Muscle layer of duodenum (tissue), 2 donors: ENCODE data around the gene FAT1.

ENCODE experiments used
- H3K27ac ChIP-seq: one replicate; pipeline ENCODE4 v1.7.0; 2013; ENCODE audit warnings: mild to moderate bottlenecking, low read length
- H3K27me3 ChIP-seq: one replicate; pipeline ENCODE4 v1.7.0; 2013; ENCODE audit warnings: low read depth, mild to moderate bottlenecking, control low read depth, low read length
- H3K36me3 ChIP-seq, 2 donors: one replicate each; pipeline ENCODE4 v1.7.0; 2013; ENCODE audit warnings: low read length in 2 of 2, control low read depth in 1 of 2, mild to moderate bottlenecking in 1 of 2; ENCODE audit not compliant: insufficient read depth in 2 of 2, control insufficient read depth in 1 of 2
- H3K4me1 ChIP-seq, 2 donors: one replicate each; pipeline ENCODE4 v1.7.0; 2013; ENCODE audit warnings: low read length in 2 of 2, mild to moderate bottlenecking in 2 of 2, control low read depth in 1 of 2, moderate library complexity in 1 of 2; ENCODE audit not compliant: insufficient read depth in 2 of 2, control insufficient read depth in 1 of 2
- H3K4me3 ChIP-seq, 2 donors: one replicate each; pipeline ENCODE4 v1.7.0; 2013; ENCODE audit warnings: low read length in 2 of 2, low read depth in 1 of 2, mild to moderate bottlenecking in 1 of 2
- H3K9me3 ChIP-seq, 2 donors: one replicate each; pipeline ENCODE4 v1.7.0; 2013; ENCODE audit warnings: low read length in 2 of 2, control low read depth in 1 of 2, mild to moderate bottlenecking in 1 of 2; ENCODE audit not compliant: control insufficient read depth in 1 of 2
- donor health status: healthy.

FAT1 gene

DNA sequence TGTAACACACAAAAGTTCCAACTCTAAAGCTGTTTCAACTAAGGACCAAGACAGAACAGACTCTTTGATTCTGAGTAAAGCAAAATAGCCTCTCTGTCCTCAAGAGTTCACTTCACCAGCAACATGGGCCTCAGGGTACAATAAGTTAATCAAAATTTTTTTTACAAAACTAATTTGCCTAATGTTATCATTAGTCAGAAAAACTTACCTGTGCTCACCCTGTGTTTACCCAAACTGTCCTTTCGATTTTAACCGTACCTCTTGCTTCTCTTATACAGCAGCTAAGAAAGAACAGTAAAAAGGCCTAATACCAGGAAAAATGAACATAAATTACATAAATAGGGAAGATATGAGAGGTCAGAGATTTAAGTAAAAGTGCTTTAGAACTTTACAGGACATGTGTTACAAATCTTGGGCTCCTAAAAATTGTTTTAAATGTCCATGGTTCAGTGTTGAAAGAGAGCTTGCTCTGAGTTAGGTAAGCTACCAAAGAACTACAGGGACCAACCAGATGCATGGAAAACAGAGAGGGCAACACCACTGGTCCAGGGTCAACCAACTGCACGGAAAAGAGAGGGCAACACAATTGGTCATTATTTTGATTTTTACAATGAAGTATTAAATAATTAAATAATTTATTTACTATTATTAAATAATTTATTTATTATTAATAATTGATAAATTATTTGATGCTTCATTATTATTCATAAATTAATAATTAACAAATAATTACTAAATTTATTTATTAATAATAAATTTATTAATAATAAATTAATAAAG lies 73.1 kb downstream of the FAT1 start:
- Histone ChIP-seq H3K4me1 (peaks cover 0 to 12% of the 10 kb centered on the region in 2 donors), H3K27ac (no peak overlapping the region), H3K27me3 (no peaks in the 10 kb centered on the region), H3K4me3 (no peak overlapping the region), H3K36me3 (no peaks in the 10 kb centered on the region), H3K9me3 (no peaks in the 10 kb centered on the region)

DNA sequence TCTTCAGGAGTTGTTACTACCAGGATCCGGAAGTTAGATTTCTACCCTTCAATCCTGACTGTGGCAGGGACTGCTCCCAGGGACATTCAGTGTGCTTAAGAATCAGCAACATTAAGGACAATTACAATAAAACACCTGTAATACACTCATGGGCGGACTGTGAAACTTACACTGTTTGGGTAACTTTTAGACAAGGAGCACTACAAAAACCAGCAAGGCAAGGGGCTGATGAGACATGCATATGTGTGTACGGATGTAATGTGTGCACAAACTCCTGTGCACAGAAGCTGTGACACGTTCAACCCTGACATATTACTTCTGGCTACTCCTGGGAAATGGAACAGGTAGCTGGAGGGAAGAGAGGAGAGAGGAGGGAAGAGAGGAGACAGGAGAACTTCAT lies 75.8 kb downstream of the FAT1 start:
- Histone ChIP-seq H3K4me1 (peaks cover 0 to 12% of the 10 kb centered on the region in 2 donors), H3K36me3 (no peaks in the 10 kb centered on the region), H3K27me3 (no peaks in the 10 kb centered on the region), H3K27ac (no peak overlapping the region), H3K9me3 (no peaks in the 10 kb centered on the region), H3K4me3 (no peak overlapping the region)

- Histone ChIP-seq H3K9me3 (no peaks in the 10 kb centered on the region), H3K4me3 (no peak overlapping the region), H3K36me3 (no peaks in the 10 kb centered on the region), H3K27me3 (no peaks in the 10 kb centered on the region), H3K27ac (no peak overlapping the region), H3K4me1 (no peaks in the 10 kb centered on the region)
Observed at GRCh38 chr4:186644737-186645261, 78.9 kb downstream of the FAT1 start.

DNA sequence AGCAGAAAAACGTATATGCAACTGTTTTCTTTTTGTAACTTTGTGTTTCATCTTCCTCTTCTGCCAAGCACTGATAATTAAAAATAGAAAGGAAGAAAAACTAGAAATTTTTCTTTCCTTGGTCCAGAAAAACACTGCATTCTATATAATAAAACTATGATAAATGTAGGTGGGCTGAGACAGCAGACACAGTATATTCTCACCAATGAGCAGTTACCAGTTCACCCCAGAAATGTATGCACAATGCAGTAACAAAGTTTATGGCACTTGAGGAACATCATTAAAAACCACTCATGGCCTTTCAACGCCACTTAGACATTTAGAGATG lies 79.4 kb downstream of the FAT1 start:
- Histone ChIP-seq H3K4me1 (no peaks in the 10 kb centered on the region), H3K27ac (no peak overlapping the region), H3K9me3 (no peaks in the 10 kb centered on the region), H3K27me3 (no peaks in the 10 kb centered on the region), H3K4me3 (no peak overlapping the region), H3K36me3 (no peaks in the 10 kb centered on the region)

- H3K4me1 ChIP-seq, result no peaks in the 10 kb centered on the region
- H3K4me3 ChIP-seq, result no peak overlapping the region
- no peak overlapping the region for H3K27ac ChIP-seq
- no peaks in the 10 kb centered on the region for H3K9me3 ChIP-seq
- H3K36me3 ChIP-seq, result no peaks in the 10 kb centered on the region
- H3K27me3 ChIP-seq, result no peaks in the 10 kb centered on the region
Observed at GRCh38 chr4:186643501-186644310, 80.0 kb downstream of the FAT1 start.

DNA sequence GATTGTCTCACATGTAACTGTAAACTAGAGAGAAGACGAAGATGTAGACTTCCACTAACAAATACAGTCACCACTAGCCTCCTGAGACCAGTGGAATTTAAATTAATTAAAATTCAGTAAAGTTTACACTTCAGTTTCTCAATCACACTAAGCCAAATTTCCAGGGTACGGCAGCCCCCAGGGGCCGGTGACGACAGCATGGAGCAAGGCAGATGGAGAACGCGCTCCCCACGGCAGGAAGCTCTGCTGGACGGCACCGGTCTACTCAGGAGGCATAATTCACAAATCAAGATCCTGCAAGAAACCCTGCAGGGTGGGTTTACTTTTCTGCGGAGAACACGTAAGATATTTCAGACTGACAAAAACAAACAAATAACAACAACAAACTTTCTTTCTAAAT lies 80.7 kb downstream of the FAT1 start:
- Histone ChIP-seq H3K27ac (no peak overlapping the region), H3K4me1 (no peaks in the 10 kb centered on the region), H3K36me3 (no peaks in the 10 kb centered on the region), H3K27me3 (no peaks in the 10 kb centered on the region), H3K9me3 (no peaks in the 10 kb centered on the region), H3K4me3 (no peak overlapping the region)

- Histone ChIP-seq H3K27ac (no peak overlapping the region), H3K27me3 (no peaks in the 10 kb centered on the region), H3K36me3 (no peaks in the 10 kb centered on the region), H3K9me3 (no peaks in the 10 kb centered on the region), H3K4me1 (no peaks in the 10 kb centered on the region), H3K4me3 (no peak overlapping the region)
Observed at GRCh38 chr4:186642530-186642929, 81.1 kb downstream of the FAT1 start.

DNA sequence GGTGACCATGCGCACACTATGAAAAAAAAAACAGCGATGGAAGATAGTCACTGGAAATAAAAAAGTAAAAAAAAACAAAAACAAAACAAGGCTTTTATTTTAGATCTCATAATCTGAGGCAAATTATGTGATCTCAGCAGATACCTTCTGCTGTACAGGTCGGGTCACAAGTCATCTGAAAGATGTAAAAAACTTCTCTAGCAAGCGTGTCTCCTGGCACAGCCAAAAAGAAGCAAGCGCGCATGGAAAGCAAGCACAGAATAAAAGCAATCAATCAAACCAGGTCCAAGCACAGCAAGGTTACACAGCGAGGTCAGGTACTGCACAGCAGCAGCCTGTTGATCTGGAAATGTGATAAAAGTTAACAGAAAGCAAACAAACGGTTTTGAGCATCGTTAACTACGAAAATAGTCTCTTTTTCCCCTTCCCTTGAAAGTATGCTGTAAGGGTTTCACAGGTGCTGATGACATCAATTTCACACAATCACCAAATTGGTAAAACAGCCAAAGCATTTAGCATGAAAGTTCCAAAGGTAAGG lies 89.0 kb downstream of the FAT1 start:
- no peak overlapping the region for H3K4me3 ChIP-seq

DNA sequence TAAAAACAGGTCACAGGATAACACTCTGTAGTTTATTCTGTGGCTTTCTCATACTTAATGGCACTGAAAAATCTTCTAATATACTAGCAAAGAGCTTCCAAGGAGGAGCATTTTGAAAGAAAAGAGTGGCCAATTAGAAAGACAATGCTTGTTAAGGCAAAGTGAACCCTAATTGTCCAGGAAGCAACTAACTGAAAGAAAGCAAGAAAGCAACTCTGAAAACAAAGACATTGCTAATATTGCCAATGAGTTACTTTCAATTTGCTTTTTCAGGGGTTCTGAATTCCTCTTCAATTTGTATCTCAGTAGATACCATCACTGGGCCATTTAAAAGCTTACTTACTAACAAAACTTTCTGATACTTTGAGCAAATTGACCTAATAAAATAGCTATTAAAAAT lies 89.8 kb downstream of the FAT1 start:
- Histone ChIP-seq H3K27me3 (no peaks in the 10 kb centered on the region), H3K27ac (no peak overlapping the region), H3K9me3 (no peaks in the 10 kb centered on the region), H3K4me3 (no peak overlapping the region), H3K36me3 (peaks cover 35 to 42% of the 10 kb centered on the region in 2 donors), H3K4me1 (no peaks in the 10 kb centered on the region)

More for the DNA sequence above, 89.0 kb downstream of the FAT1 start:
- Histone ChIP-seq H3K4me1 (no peaks in the 10 kb centered on the region), H3K27me3 (no peaks in the 10 kb centered on the region), H3K27ac (no peak overlapping the region), H3K9me3 (no peaks in the 10 kb centered on the region), H3K36me3 (peaks cover 31 to 37% of the 10 kb centered on the region in 2 donors)

DNA sequence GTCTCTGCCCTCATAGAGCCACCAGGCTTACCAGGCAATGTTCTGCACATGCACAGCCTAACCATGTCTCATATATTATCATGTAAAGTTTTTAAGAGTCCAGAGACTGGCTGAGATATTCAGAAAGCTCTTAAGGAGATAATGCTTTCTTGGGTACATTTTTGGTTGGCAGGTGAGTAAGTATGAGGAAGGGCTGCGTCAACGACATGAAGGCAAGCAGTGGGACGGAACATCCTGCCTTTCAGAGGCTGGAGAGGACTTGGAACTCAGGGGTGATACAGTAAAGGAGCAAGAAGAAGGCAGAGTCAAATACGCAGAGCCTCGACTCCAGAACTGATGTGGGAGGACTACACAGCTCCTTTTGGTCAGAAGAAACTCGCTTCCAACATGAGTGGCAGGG lies 93.5 kb downstream of the FAT1 start:
- Histone ChIP-seq H3K4me1 (no peaks in the 10 kb centered on the region), H3K4me3 (no peak overlapping the region), H3K9me3 (no peaks in the 10 kb centered on the region), H3K27me3 (no peaks in the 10 kb centered on the region), H3K27ac (no peak overlapping the region), H3K36me3 (peaks cover 44 to 53% of the 10 kb centered on the region in 2 donors)

- no peak overlapping the region for H3K27ac ChIP-seq
- H3K27me3 ChIP-seq, result no peaks in the 10 kb centered on the region
- H3K36me3 ChIP-seq, result peaks cover 42 to 44% of the 10 kb centered on the region in 2 donors
- no peaks in the 10 kb centered on the region for H3K9me3 ChIP-seq
- no peaks in the 10 kb centered on the region for H3K4me1 ChIP-seq
- H3K4me3 ChIP-seq, result no peak overlapping the region
Observed at GRCh38 chr4:186628058-186628711, 95.5 kb downstream of the FAT1 start.
